Uterus (tissue), 2 donors: ENCODE measurements around the gene CLPX.

ENCODE experiments used
- POLR2A ChIP-seq, 2 donors: fragments of 450-650 bp; IDR thresholded peaks; one replicate each; pipeline ENCODE4 v1.6.1; 2016; ENCODE audit warnings: antibody characterized with exemption in 2 of 2, mild to moderate bottlenecking in 1 of 2, moderate library complexity in 1 of 2
- TF ChIP-seq, protein P1 (sequence below), 4 experiments: fragments of 200-600 bp in 2 of 4; fragments of 450-650 bp in 2 of 4; sonication (generic) in 2 of 4; IDR thresholded peaks; one replicate each; pipeline ENCODE4 v1.5.1; 2016 to 2019; ENCODE audit warnings: antibody characterized with exemption in 4 of 4, mild to moderate bottlenecking in 2 of 4, moderate library complexity in 1 of 4

GRCh38 chr15:65164139-65164538 lies 21.0 kb downstream of the CLPX start:
- TF ChIP-seq POLR2A (IDR thresholded peaks at IDR 0.05) = no peak
- TF ChIP-seq, protein P1, sequence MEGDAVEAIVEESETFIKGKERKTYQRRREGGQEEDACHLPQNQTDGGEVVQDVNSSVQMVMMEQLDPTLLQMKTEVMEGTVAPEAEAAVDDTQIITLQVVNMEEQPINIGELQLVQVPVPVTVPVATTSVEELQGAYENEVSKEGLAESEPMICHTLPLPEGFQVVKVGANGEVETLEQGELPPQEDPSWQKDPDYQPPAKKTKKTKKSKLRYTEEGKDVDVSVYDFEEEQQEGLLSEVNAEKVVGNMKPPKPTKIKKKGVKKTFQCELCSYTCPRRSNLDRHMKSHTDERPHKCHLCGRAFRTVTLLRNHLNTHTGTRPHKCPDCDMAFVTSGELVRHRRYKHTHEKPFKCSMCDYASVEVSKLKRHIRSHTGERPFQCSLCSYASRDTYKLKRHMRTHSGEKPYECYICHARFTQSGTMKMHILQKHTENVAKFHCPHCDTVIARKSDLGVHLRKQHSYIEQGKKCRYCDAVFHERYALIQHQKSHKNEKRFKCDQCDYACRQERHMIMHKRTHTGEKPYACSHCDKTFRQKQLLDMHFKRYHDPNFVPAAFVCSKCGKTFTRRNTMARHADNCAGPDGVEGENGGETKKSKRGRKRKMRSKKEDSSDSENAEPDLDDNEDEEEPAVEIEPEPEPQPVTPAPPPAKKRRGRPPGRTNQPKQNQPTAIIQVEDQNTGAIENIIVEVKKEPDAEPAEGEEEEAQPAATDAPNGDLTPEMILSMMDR (IDR thresholded peaks at IDR 0.05) = no peak
